ENCODE data around the gene PEX19.

DNA sequence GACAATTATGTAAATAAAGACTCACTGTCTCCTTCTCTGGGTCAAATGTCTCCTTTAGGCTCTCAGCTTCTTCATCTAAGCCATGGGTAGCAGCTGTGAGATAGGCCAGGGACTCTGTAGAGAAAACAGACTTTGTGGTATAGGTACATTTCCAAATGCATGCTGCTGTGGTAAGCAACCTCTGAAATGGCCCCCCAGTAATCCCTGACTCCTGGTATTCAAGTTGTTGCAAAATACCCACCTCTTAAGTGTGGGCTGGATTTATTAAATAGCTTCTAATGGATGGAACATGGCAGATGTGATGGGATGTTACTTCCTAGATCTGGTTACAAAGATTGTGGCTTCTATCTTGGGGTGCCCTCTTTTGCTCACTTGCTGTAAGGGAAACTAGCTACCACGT, 11.1 kb upstream of the PEX19 start:
- no peak for TF ChIP-seq EZH2 (IDR thresholded peaks at IDR 0.05; ENCODE audit: borderline replicate concordance, low read length)
- TF ChIP-seq, protein P1, sequence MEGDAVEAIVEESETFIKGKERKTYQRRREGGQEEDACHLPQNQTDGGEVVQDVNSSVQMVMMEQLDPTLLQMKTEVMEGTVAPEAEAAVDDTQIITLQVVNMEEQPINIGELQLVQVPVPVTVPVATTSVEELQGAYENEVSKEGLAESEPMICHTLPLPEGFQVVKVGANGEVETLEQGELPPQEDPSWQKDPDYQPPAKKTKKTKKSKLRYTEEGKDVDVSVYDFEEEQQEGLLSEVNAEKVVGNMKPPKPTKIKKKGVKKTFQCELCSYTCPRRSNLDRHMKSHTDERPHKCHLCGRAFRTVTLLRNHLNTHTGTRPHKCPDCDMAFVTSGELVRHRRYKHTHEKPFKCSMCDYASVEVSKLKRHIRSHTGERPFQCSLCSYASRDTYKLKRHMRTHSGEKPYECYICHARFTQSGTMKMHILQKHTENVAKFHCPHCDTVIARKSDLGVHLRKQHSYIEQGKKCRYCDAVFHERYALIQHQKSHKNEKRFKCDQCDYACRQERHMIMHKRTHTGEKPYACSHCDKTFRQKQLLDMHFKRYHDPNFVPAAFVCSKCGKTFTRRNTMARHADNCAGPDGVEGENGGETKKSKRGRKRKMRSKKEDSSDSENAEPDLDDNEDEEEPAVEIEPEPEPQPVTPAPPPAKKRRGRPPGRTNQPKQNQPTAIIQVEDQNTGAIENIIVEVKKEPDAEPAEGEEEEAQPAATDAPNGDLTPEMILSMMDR (IDR thresholded peaks at IDR 0.05; ENCODE audit: low read length), result no peak

All from OCI-LY1 (cell line).